ENCODE measurements around the gene SERPINE1.

- TF ChIP-seq MAFK (conservative IDR thresholded peaks at IDR 0.05 in 1 of 2, IDR thresholded peaks at IDR 0.05 in 1 of 2; ENCODE audit: low read length in 2 of 2) = no peak
- TF ChIP-seq HMGXB4 (CRISPR knock-in tag; IDR thresholded peaks at IDR 0.05; ENCODE audit: borderline replicate concordance in 1 of 2, low read depth in 1 of 2) = no peak
- TF ChIP-seq PREB (CRISPR knock-in tag; IDR thresholded peaks at IDR 0.05) = no peak
- no peak for TF ChIP-seq ASH2L (IDR thresholded peaks at IDR 0.05; ENCODE audit: insufficient read length, low read depth, low read length)
- no peak for TF ChIP-seq NR2C2 (CRISPR knock-in tag; IDR thresholded peaks at IDR 0.05; ENCODE audit: borderline replicate concordance)
- TF ChIP-seq JUNB (CRISPR knock-in tag; IDR thresholded peaks at IDR 0.05; ENCODE audit: borderline replicate concordance) = no peak
Observed at GRCh38 chr7:101106386-101106785, 20.5 kb upstream of the SERPINE1 start.

Data from HepG2 (cell line).